DMS153 (cell line): ENCODE results near the gene GLG1.
A peak's percentile ranks its signal among the peaks of the same experiment; 100 is the strongest.
"Not testable (repeated sequence)": the region's sequence is repeated elsewhere in the genome, so short reads cannot be mapped to it uniquely, and the experiment has no call there.

ENCODE experiments used
- DNase-seq: peaks from one replicate; lab custom pipeline; 2025; lab: John Stamatoyannopoulos, UW

The GLG1 gene

DNA sequence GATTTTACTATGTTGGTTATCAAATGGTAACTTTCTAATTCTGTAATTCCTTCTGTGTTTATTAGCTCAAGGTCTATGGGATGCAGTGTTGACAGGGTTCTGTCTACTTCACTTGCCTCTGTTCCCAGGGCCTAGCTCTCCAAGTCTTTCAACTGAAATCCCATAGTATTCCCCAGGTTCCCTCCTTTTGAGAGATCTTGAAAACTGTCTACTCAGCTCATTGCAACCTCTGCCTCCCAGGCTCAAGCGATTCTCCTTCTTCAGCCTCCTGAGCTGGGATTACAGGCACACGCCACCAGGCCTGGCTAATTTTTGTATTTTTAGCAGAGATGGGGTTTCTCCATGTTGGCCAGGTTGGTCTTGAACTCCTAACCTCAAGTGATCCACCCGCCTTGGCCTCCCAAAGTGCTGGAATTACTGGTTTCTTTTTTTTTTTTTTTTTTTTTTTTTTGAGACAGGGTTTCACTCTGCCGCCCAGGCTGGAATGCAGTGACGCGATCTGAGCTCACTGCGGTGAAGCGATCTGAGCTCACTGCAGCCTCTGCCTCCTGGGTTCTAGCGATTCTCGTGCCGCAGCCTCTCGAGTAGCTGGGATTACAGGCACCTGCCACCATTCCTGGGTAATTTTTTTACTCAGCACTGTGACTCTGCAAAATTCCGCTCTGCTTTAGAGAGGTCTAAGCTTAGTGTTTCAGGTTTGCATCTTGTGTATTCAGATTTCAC is 163.1 kb downstream of the GLG1 start:
- not testable (repeated sequence) for DNase-seq

DNA sequence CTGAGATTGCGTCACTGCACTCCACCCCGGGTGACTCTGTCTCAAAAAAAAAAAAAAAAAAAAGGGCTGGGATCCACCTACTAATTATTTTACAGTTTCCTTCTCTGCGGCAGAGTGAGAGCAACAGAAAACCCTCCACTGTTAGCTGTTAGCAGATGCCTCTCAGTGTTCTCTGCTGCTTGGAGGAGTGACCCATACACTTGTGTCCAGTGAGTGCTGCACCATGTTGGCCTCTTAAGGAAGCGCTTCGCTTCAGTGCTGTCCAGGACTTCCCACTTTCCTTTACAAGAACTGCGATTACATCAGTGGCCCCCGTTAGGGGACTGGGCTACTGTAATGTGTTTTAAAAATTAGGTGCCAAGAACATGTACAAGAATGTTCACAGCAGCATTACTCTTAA is 167.2 kb downstream of the GLG1 start:
- DNase-seq = no peak

DNA sequence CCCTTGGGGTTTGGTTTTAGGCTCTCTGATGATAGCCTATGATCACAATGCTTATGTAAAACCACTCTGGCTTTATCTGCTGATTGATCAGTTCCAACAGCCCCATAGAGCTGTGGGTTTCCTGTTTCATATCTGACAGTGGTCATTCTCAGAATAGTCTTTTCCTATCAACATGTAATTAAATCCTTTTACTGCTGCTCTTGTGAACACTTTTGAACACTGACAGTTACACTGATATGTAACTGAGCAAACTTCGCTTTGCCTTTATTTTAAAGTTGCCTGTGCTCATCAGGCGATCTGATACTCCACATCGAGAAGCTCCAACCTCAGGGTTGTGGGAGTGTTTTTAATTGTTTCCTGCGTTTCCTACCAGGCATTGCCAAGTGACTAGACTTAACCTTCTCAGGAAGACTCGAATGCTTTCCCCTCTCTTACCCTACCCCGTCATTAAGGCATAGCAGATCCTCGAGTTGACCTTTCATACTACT is 168.4 kb downstream of the GLG1 start:
- DNase-seq = no peak

DNA sequence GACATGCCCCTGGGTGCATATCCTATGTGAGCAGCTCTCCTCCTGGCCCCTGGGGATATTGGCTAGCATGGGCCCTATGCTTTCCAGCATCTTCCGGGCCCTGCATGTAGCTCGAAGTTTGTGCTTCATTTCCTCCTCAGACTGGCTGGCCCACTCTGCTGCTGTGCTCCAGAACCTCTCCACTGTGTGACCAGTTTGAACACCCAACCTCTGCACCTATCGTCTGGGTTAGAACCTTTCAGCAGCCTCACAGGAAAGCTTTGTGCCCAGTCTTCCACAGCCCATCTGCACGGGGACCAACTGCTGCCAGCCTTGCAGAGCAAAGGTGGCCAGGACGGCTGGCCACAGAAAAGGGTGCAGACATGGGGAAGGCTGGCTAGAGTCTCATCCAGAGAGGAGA is 175.4 kb downstream of the GLG1 start:
- DNase-seq = no peak

DNA sequence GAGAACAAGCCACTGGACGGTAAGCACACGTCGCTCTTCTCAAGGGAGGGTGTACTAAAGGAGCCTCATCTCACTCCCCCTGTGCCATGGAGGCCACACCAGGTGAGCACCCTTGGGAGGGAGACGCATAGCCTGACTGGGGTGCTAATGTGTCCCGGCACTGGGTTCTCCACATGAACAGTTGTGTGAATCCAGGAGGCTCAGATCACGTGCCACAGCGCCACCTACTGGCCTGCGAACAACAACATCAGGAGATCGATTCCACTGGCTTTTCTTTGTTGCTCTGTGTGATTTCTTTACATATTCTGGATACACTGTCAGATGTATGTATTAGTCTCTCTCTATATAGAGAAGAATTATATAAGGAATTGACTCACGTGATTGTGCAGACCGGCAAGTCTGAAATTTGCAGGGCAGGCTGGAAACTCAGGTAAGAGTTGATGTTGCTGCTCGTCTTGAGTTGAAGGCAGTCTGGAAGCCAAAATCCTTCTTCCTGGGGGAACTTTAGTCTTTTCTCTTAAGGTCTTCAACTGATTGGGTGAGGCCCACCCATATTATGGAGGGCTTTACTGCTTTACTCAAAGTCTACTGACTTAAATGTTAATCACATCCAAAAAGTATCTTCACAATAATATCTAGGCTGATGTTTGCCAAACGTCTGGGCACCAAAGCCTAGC is 176.7 kb downstream of the GLG1 start:
- peak; percentile 31 for DNase-seq

DNA sequence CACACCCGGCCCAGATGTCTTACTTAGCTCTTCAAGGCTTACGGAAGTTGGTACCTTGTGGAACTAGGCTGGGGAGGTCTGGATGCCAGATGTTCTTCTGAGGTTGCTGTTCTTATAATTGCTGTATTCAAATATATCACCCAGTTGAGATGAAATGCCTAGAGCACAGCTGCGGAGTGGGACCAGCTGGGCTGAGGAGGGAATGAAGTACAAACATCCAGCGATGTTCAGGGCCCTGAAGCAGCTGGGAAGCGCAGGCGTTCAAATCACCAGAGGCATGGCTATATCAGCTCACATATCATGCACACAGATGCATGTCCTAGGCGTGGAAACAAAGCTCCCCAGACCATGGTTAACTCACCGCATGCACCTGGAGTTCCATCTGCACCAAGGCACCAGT is 178.4 kb downstream of the GLG1 start:
- not testable (repeated sequence) for DNase-seq

DNA sequence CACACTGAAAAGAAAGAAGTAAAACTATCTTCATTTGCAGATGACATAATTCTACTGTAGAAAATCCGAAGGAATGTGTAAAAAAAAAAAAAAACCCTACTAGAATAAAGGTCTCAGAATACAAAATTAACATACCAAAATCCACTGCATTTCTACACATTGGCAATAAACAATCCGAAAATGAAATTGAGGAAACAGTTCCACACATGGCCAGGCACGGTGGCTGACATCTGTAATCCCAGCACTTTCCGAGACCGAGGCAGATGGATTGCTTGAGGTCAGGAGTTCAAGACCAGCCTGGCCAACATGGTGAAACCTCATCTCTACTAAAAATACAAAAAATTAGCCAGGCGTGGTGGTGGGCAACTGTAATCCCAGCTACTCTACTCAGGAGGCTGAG is 181.2 kb downstream of the GLG1 start:
- not testable (repeated sequence) for DNase-seq

DNA sequence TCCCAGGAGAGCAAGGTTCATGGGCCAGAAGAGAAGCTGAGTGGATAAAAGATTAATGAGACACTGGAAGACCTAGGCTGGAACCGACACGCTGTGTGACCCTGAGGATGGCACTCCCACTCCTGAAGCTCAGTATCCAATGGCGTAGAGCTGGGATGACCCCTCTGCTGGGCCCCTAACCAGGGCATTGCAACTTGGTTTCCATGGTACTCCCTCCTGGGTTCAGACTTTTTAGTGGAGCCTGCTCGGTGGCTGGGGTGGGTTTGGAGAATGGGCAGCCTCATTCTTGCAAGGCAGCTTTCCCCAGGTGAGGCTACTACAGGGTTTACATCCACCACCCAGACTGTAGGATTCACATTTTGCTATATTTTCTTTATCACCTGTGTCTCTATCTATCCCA is 183.2 kb downstream of the GLG1 start:
- not testable (repeated sequence) for DNase-seq

DNA sequence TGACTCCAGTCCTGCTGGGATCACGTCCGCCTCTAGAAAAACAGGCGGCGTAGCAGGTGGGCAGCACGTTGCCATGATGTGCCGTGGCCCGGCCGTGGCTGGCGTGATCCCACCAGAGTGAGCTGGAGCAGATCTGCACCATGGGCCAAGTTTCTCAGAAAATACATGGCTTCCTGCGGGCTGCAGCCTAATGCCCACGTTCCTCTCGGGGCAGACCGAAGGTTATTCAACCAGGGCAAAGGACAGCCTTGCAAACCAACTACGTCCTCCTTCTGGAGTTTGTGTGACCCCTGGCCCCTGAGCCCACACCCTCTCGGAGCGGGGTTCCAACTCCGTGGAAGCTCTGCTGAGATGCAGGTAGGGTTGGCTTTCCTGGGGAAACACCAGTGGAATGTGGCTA is 184.8 kb downstream of the GLG1 start:
- DNase-seq = not testable (repeated sequence)

DNA sequence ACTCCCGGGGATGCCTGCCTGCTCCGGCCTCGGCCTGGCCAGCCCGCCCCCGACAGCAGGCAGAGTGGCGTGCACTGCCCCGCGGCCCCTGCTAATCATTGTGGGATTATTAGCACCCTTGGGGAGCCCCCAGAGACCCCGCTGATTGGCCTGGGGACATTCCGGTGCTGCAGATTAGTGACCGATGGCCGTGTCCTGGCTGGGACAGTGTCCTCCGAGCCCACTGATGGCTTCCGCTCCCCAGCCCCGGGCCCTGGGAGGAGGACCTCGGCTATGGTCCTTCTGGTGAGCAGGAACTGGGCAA is 185.5 kb downstream of the GLG1 start:
- not testable (repeated sequence) for DNase-seq

DNA sequence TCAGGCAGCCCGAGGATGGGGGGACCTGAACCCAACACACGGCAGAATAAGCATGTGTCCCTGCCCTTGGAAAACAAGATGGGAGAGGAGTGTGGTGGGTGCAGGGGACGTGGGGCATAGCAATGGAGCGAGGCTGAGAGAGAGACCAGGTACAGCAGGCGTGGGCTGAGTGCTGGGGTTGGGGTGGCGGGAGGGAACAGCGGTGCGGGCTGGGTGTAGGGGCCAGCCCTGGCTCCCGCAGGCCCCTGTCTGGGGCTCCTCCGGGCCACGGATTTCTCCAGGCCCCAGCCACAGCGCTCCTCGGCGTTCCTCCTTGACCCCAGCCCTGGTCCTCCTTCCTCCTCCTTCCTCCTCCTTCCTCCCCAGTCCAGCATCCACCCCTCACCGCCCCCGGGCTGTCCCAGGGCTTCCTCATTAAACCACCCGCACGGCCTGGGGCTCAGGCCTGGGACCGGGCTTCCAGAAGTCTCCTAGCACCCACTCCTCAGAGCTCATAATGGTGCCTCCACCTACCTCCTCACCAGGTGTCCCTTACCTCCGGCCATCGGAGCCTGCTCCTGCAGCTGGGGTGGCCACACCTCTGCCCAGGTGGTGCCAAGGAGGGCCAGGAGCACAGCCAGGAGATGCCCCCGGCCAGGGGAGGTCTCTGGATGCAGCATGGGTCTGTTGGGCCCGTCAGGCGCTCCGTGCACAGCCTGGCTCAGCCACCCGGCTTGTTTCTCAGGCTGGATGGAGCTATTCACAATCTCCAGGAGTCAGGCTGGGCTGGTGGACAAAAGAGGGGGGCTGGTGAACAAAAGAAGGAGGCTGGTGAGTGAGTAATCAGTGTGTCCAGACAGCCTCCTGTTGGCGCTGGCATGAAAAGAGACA is 186.1 kb downstream of the GLG1 start, which contains the start of gene CLEC18B:
Gene CLEC18B (minus strand): TSS at position 867 of the 870 bp plus-strand sequence. CDS start 208 bp downstream, at position 659.
- not testable (repeated sequence) for DNase-seq

DNA sequence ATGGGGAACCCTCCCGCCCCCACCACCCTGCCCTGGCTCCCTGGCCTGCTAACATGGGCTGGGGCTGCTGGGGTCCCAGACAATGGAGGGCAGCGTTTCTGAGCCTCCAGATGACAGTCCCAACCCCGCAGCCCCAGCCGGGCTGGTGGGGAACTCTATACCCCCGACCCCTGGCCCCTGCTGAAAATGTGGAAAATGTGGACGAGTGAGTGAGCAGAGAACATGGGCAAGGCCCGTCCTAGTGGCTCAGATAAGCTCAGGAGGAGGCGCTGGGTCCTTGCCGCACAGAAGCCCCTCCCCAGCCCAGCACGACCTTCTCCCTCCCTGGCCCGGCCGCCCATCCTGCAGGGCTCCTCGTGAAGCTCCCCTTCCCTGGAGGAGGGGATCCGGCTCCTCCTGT is 187.1 kb downstream of the GLG1 start:
- DNase-seq = not testable (repeated sequence)

DNA sequence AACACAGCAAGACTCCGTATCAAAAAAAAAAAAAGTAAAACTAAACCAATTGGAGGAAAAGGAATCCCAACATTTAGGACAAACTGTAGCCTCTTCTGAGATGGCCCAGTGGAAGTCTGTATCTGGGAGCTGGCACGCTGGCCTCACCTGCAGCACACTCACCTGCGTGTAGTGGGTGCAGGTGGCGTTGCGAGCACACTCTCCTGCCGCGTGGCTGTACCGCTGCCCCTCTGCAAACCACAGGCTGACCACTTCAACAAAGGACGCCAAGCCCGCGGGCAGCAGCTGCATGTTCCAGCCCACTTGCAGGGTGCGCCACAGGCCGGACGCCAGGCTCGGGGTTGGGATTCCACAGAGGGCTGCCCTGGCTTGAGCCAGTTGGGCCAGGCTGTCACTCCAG is 189.0 kb downstream of the GLG1 start:
- DNase-seq = not testable (repeated sequence)

DNA sequence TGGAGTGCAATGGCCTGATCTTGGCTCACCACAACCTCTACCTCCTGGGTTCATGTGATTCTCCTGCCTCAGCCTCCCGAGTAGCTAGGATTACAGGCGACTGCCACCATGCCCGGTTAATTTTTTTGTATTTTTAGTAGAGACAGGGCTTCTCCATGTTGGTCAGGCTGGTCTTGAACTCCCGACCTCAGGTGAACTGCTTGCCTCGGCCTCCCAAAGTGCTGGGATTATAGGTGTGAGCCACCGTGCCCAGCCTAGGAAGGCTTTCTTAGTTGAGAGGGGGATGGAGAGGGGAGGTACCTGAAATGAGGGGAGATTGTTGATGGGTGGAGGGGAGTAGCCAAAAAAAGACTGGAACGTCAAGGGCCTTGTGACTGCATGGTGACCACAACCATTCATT is 193.0 kb downstream of the GLG1 start:
- not testable (repeated sequence) for DNase-seq

DNA sequence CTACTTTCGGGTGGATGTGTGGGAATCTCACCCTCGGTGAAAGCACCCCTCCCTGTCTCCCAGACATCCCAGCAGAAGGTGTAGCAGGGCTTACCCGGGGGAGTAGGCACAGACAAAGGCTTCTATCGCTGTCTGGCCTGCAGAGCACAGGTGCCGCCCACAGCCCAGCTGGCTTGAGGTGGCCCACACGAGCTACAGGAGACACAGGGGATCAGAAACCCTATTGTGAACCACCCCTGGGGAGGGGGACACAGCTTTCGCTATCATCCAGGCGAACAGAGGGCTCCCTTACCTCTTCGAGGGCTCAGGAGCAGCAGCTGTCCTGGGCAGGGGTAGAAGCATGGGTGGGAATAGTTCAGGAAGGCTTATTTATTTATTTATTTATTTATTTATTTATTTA is 193.4 kb downstream of the GLG1 start:
- DNase-seq = not testable (repeated sequence)

DNA sequence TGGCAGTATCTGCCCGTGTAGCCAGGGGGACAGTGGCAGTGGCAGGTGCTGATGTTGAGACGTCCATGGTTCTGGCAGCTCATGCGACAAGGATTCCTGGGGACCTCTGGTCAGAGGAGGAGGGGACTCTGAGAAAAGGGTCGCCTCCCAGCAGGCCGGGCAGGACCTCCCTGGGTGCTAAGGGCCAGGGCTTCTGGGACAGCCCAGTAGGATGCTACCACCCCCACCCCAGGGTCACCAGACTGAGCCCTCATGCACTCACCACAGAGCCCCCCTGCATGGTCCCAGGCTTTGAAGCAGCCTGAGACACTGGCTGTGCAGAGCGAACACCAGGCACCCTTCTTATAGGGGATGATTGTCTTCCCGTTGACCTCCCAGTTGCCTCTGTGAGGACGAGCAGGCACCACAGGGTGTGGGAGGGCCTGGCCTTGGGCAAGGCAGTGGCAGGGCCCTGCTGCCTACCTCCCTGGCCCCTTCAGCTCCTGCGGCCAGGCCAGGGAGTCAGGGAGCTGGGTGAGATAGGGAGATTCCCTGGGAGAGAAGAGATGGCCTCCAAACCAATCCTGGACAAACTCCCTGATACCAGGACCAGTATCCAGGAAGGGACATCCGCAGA is 194.0 kb downstream of the GLG1 start:
- not testable (repeated sequence) for DNase-seq

DNA sequence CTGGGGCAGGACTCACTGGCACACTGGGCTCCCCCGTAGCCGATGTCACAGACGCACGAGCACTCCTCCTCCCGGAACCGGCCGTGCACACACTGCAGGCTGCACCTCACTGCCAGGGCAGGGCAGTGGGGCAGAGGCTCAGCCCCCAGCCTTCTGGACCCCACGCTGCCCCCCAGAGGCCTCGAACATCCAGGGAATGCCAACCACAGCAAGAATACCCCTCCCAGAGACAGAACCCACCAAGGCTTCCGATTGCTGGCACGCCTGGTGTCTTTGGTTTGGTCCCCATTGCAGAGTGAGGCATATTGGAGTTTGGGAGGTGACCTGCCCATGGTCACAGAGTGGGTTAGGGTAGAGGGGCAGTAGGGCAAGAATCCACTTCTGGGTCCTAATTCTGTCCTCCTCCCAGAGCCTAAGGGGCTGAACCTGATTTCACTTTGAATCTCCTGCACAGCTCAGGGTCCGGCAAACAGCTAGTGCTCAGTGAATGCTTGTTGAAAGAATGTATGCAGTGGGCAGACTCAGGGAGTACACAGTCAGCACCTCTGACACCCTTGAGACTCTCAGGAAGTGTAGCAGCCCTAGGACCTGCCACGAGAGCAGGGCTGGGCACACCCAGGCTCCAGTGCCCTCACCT is 194.7 kb downstream of the GLG1 start:
- DNase-seq = not testable (repeated sequence)

DNA sequence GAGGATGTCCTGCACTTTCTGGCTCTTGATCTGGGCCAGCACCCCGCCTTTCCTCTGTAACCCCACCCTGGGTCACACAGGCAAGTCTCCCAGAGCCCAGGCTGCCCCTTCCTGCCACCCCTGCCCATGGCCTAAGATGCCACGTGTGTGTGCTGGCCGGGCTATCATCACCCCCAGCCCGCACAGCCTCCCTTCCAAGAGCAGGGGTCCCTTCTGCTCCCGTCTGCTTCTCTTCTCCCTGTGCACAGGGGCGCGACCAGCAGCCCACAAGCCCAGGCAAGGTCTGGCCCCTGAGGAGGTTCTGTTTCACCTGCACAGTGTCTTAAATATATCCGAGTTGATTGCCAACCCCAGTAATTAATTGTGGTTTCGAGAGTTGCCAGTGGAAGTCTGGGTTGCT is 195.9 kb downstream of the GLG1 start:
- DNase-seq = not testable (repeated sequence)

DNA sequence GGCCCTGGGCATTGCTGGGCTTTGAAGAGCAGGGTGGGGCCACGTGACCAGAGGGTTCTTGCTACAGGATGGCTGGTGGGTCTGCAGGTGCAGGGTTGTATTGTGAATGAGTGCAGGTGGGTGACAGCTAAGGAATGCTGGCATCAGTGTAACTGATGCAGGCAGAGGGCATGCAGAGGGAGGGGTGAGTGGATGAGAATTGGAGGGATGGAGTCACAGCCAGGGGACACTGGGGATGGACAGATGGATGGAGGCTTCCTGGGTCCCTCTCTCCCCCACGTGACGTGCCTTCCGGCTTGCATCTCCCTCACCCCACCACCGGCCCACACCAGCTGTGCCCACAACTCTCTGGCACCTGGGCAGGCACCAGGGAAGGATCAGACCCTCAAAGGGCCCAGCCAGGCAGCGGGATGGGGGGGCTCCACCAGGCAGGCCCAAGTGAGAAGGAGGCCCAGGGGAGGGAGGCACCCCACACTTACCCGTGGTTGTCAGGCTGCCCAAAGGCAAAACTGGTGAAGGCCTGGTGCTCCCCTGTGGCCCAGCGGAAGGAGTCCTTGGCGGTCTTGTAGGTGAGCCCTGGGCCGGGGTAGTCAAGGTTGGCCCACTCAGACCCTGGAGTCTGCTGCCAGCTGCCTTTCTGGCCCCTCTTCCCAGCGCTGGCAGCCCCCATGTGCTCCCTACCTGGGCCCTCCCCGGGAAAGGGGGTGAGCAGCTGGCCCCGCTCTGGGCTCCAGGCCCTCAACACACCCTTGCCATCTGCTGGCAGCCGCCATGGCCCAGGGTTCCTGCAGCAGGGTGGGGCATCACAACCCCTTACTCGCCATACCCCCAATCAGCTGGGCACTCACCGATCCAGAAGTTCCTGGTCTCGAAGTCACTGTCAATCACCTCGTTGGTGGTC is 196.6 kb downstream of the GLG1 start:
- not testable (repeated sequence) for DNase-seq

DNA sequence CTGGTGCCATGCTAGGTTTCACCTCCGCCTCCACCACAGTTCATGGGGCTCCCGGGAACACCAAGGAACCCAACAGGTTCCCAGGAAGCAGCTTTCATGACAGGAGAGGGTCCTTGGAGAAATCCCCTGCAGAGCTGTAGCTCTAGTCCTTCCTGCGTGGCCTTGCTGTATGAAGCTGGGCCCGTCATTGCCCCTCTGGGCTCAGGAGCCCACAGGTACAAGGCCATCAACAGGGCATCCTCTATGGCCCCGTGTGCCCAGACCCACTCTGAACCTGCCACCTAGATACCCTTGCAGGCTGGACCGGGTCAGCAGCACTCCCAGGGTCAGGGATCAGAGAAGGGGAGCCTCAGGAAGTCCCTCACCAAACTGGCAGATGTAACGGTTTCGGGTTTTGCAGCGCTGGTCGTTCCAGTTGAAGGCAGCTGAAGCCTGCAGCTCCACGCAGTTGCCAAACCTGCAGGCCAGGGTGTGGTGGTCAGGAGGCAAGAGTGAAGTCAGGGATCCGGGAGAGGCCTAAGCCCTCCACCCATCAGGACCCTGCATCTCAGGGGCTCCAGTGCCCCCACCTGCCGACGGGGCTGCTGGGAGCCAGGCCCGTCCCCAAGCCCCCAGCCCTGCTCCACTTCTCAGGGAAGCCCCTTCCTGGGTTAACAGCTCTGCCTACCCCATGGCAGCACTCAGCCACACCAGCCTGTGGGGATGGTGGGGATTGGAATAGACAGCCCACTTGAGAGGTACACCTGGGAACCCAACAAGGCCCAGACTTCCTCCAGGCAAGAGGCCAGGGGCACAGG is 197.5 kb downstream of the GLG1 start:
- DNase-seq = not testable (repeated sequence)
